Measurements from ENCODE around the gene NMT1.

Gene NMT1

DNA sequence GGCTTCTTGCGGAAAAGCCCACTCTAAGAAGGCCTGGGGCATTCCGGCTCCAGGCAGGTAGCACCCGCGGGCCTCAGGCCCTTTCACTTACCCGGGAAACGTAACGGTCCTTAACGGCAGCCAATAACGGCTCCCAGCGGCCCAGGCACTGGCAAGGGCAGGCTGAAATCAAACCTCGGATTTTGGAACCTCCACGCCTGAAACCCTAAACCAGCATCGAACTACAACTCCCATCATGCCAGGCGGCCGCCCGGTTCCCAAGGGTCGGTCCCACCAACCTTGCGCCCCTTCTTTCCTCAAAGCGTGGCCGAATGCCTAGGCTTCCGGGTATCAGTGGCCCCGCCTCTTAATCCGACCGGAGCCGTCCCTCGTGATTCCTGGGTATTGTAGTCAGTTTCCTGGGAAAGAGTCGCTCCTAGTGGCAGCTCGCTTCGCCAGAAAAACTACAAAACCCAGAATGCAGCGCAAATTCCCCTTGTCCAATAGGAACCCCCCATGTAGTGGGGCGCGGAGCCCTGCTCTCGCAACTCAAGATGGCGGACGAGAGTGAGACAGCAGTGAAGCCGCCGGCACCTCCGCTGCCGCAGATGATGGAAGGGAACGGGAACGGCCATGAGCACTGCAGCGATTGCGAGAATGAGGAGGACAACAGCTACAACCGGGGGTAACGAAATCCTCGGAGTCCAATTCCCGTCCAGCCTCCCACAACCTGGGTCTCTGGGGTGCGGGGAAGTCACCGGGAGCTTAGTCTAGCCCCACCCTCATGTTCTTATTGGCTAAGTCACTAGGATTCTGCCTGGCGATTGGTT is at the start of gene NMT1:
TSS of gene NMT1 (plus strand) at position 521 of the 809 bp plus-strand sequence. CDS start at position 534, 13 bp downstream.
- DNase-seq: peak; percentile 95

- no peak for DNase-seq
Observed at GRCh38 chr17:45011767-45012166, 49.4 kb upstream of the NMT1 start.

- DNase-seq: no peak
Observed at GRCh38 chr17:45013021-45013997, 47.8 kb upstream of the NMT1 start.

DNA sequence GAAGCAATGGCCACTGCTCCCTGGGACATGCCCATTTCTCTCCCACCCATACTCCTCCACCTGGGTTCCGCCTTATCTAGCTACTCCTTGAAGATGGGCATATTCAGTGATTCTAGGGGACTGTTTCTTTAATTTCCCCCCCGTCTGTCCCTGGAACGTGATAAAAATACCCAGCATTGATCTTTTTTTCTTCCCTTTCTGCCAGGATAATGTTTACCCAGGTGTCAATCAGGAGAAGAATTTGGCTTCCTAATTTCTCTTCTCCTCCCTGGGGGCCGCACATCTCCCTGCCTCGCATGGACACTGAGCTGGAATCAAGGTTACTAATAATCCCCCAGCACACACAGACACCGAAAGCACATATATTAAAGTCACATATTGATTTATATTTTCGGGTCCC is 44.9 kb upstream of the NMT1 start:
- no peak for DNase-seq

- DNase-seq: no peak
Observed at GRCh38 chr17:45016823-45017222, 44.3 kb upstream of the NMT1 start.

GRCh38 chr17:45018514-45018847 is 42.6 kb upstream of the NMT1 start:
- DNase-seq: peak; percentile 66

DNA sequence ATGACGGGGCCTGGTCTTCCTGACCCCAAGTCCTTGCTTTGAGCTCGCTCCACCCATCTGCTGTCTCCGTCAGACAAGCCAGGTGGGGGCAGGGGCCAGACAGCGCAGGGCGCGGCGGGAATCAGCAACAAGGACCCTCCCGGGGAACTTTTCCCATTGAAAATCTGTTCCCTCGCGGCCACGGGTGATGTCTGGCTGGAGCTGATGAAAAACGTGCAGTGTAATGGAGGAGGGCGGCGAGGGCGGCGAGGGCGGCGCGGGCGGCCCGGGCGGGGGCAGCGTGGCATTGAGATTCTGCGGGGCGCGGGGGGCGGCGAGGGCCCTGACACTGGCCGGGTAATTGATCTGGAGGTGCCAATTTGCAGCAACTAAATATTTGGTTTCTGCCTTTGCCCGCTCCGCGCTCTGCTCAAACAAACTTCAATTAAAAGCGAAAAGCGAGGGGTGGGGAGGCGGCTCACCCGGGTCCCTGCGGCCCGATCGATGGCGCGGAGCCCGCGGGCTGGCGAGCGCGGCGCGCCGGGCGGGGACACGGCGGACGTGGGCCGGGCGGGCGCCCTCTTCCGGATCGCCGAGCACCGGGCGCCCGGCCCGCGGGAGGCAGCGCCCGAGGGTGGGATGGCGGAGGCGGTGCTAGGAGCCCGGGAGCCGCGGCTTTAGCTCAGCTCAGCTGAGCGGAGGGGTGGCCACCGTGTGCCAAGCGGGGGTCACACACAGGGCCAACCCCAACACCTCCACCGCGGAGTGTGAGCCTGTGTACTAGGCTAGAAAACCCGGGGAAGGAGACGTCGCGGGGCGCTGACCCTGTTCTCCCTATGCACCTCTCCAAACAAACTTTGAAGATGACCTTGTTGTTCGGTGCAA is 42.0 kb upstream of the NMT1 start:
- DNase-seq: peak; percentile 73

GRCh38 chr17:45020354-45021138 is 40.6 kb upstream of the NMT1 start:
- DNase-seq: peak; percentile 60

GRCh38 chr17:45021607-45022287 is 39.4 kb upstream of the NMT1 start:
- DNase-seq: peak; percentile 90

DNA sequence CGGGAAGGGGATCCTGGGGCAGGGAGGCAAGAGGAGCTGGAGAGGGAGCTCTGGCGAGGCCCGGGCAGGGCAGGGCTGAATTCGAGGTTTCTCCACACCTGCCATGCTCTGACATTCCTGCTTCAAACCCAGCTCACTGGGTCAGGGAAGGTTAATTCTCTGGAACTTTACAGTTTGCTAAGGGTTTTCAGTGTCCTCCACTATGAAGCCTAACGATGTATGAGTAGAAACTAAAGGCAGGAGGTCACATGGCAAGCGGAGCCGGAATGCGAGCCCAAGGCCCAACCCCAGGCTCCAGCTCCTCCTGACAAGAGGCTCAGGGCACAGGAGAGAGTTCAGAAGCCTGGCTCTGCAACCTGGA is 38.8 kb upstream of the NMT1 start:
- DNase-seq: no peak

DNA sequence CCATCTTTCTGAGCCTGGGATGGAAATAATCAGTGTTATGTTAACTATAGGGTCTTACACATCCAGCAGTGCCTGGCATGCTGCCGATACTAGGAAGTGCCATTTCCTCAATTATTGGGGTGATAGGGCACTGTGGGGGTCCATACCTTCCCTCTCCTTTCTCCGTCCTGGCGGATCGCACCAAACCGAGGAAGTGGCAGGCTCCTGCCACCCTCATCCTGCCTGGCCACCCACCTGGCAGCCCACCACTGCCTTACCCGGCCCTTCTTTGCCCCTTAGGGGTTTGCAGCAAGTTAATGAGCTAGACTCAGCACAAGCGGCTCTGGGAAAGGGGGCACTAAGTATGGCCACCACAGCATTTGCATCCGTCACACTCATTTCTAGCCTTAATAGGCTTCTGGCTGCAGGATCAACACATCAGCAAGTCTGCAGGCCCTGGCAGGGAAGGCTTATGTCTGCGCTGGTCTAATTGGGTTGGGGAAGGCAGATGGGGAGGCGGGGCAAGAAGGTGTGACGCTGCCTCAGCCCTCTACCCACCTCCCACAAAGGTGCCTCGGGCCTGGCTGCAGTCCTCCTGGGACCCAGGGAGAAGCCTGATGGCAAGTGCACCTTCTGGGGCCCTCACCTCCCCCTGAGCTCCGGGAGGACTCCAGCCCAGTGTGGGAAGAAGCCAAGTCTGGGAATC is 38.3 kb upstream of the NMT1 start:
- DNase-seq: no peak

DNA sequence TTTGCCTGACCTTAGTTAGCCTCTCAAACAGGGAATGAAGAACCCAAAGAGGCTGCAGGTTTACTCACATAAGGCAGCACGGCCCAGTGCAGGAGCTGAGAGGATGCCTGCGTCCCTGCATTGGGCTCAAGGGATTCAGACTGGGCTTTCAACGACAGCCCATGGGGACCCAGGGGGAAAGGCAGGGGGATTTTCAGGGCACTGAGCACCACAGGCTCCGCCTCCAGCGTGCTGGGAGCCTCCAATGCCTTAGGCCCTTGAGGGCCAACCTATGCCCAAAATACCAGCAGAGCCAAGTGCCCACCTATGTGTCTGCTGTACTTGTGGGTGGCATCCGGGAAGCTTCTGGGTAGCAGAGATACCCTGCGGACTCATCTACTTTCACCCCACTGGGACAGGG is 32.0 kb upstream of the NMT1 start:
- no peak for DNase-seq

DNA sequence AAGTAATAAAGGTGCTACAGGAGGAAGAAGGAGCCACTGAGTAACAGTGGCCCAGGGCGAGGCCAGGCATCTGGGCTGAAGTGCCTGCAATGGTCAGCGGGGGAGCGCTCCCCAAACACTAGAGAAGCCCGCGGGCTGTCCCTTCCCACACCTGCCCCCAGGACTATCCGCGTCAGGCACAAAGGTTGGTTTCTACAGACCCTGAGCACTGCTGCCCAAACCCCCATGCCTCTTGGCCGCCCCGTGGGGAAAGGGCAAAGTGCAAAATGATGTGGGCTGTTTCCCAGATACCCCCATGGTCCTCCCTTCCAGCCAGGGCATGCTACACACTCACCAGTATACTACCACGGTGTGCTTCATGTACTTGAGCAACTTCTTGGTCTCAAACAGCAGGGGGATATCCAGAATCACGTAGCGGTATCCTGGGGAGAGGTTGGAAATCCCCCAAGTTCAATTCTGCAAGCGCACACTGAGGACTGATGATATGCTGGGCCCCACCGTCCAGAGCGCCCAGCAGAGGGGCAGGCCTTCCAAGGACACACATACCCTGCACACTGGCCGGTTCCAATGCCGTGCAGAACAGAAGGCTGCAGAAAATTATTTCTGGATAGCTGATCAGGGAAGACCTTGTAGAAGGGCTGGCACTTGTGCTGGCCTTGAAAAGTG is 31.2 kb upstream of the NMT1 start:
- DNase-seq: no peak

DNA sequence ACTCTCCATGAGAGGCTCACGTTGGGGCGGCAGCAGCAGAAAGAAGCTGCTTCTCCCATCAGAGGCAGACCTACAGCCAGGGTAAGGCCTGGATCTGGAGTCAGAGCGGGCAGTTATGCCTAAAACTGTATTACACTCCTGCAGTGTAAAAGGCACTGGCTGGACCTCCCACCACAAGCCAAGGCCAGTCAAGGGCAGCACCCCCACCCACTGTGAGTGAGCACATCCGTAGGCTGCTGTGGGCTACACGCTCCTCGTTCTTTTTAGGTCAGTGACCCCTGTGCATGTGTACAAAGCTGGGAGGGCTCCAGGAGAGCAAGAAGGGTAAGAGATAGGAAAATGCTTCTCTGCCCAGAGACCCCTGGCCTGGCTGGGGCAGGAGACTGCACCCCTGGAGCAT is 30.4 kb upstream of the NMT1 start:
- DNase-seq: no peak

DNA sequence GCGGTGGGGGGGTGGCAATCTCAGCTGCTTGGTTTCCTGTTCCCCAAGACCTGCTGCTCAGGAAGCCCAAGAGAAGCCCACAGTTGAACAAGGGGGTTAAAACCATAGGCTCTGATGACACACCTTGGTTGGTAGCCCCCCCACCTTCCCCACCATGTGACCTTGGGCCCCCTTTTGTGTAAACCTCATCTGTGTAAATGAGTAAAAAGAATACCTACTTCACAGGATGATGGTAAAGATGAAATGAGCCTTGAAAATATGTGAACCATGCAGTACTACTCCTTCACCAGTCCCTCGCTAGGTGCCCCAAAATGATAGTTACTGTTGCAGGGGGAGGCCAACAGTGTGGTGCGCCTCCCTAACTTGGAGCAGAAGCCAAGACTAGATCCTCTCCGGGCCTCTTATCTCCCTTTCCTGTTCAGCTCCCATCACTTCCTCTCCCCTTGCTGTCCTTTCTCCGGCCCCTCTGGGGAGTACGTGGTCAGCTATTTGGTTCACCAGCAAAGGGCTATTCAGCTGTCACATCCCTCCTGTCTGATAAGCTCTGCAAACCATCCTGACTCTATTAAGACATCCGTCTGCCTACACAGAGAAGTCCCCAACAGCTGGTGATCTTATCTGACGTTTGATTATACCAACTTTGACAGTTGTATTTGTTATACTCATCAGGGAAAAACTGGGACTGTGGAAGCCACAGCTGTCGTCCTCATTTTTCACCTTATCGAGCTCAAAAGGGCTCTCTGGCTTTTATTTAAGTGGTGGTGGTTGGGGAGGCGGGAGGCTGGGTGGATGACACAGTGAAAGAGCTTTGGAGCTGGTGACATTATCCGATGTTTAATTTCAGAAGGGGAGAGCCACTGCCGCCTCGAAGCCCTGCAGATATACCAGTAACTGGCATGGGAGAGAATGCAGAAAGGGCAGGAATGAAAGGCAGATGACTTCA is 29.6 kb upstream of the NMT1 start:
- DNase-seq: no peak

DNA sequence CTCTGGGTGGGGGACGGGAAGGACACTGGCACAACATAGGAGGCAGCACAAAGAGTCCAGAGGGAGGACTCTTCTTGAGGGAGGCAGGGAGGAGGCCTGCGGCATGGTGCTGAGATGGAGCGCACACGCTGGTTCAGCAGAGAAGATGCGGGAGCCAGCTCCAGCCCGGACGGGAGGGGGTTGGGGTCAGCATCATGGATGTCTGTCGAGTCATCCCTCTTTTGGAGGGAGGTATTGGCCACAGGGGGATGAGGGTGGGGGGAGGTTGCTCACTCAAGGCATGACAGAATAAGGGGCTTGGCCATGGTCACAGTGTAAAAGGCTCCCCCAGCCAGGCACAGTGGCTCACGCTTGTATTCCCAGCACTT is 29.0 kb upstream of the NMT1 start:
- no peak for DNase-seq

- DNase-seq: no peak
Observed at GRCh38 chr17:45034599-45034998, 26.5 kb upstream of the NMT1 start.

- no peak for DNase-seq
Observed at GRCh38 chr17:45035848-45036247, 25.3 kb upstream of the NMT1 start.

- DNase-seq: no peak
Observed at GRCh38 chr17:45036691-45037090, 24.4 kb upstream of the NMT1 start.
